MCF 10A (cell line): Measurements from ENCODE around the gene EMP3. TPM values are rescaled to one million over a fixed set of nuclear protein-coding genes. Genes with fewer than 3 reads are reported as not detected.

Source experiments
- BruUV-seq: library from RNA; stranded (reverse); fragments of 400-500 nt; replicated peaks from 2 replicates; lab custom pipeline; 2021; lab: Mats Ljungman, UMichigan
- CTCF ChIA-PET: fragments of 300-600 bp; sonication (Branson Sonifier 250); formaldehyde crosslinking; extraction: SDS; loops from one replicate; lab custom pipeline; 2021; ENCODE audit warnings: antibody characterized with exemption, inconsistent platforms; lab: Yijun Ruan, JAX
- POLR2A ChIA-PET: fragments of 300-600, 350-650 bp; sonication (Branson Sonifier 250); formaldehyde crosslinking; extraction: SDS; loops from one replicate; lab custom pipeline; 2020; ENCODE audit warnings: antibody characterized with exemption, inconsistent platforms; lab: Yijun Ruan, JAX
- DNase-seq: peaks from one replicate; pipeline ENCODE4 v3.0.0-alpha.2; 2018; ENCODE audit not compliant: unreplicated experiment
- H3K27ac Mint-ChIP-seq: one replicate; pipeline ENCODE4 v1.8.0; 2022; ENCODE audit warnings: mild to moderate bottlenecking, low read depth, mixed read lengths; ENCODE audit not compliant: unreplicated experiment
- H3K27me3 Mint-ChIP-seq: one replicate; pipeline ENCODE4 v1.8.0; 2022; ENCODE audit warnings: mixed read lengths; ENCODE audit not compliant: insufficient read depth, unreplicated experiment
- H3K36me3 Mint-ChIP-seq: one replicate; pipeline ENCODE4 v1.8.0; 2022; ENCODE audit warnings: mild to moderate bottlenecking, moderate library complexity, mixed read lengths; ENCODE audit not compliant: insufficient read depth, unreplicated experiment
- H3K4me1 Mint-ChIP-seq: one replicate; pipeline ENCODE4 v1.8.0; 2022; ENCODE audit warnings: mixed read lengths; ENCODE audit not compliant: insufficient read depth, unreplicated experiment
- H3K4me3 Mint-ChIP-seq: one replicate; pipeline ENCODE4 v1.8.0; 2022; ENCODE audit warnings: mild to moderate bottlenecking, moderate library complexity, mixed read lengths; ENCODE audit not compliant: unreplicated experiment
- H3K9me3 Mint-ChIP-seq: one replicate; pipeline ENCODE4 v1.8.0; 2022; ENCODE audit warnings: mixed read lengths; ENCODE audit not compliant: unreplicated experiment
- CTCF ChIP-seq: fragments of 200-600 bp; IDR thresholded peaks from one replicate; pipeline ENCODE4 v1.8.0; 2022; ENCODE audit warnings: antibody characterized with exemption, mild to moderate bottlenecking; ENCODE audit not compliant: unreplicated experiment
- intact Hi-C: fragments of 100-400 bp; cut with micrococcal nuclease; formaldehyde crosslinking; loops from 2 replicates; pipeline ENCODE4 v1.14.1; 2022
- total RNA-seq: library from RNA; stranded (reverse); gene quantifications from 2 replicates; pipeline ENCODE4 v1.2.3, GENCODE V29; 2022

The EMP3 gene
- total RNA-seq, 1 experiment from 2014 or later = 198 TPM

DNA sequence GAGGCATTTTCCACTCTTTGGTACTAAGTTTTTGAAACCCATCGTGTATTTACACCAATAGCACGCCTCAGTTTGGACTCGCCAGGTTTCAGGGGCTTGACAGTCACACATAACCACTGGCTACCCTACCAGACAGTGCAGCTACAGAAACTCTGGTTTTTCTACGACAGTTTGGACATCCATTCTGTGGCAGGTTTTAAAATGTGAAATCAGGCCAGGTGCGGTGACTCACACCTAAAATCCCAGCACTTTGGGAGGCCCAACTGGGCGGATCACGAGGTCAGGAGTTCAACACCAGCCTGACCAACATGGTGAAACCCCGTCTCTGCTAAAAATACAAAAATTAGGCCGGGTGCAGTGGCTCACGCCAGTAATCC is 52.8 kb downstream of the EMP3 start:
- H3K4me1 Mint-ChIP-seq = peaks cover 3% of the 10 kb centered on the region
- no peak for DNase-seq
- intact Hi-C loops = no loop called here
- POLR2A ChIA-PET = no interaction called here
- no peak for TF ChIP-seq CTCF
- peaks cover 22% of the 10 kb centered on the region for H3K36me3 Mint-ChIP-seq
- H3K27ac Mint-ChIP-seq = no peak overlapping the region
- no peaks in the 10 kb centered on the region for H3K9me3 Mint-ChIP-seq
- no peaks in the 10 kb centered on the region for H3K27me3 Mint-ChIP-seq
- CTCF ChIA-PET = interaction anchor here (0.7 kb wide), 1 partner anchor 13 kb away, joined by 4 read pairs; the partner anchor contains the start of gene KDELR1
- no peak overlapping the region for H3K4me3 Mint-ChIP-seq
- no TSS peak for BruUV-seq

DNA sequence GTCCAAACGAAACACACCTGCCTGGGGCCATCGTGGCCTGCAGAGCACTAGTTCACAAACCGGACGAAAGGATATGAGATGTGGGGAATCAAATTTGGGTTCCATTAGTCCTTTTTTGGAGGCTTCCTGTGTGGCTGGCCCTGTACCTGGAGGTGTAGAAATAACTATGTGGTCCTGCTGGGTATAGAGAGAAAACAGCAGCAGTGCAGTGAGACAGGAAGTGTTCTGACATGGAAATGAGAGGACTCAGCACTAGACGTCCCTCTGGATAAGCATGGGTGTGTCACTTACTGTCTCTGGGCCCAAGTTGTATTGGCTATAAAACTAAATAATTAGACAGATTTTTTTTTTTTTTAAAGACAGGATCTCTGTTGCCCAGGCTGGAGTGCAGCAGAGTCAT is 53.7 kb downstream of the EMP3 start:
- Mint-ChIP-seq H3K4me3 (no peak overlapping the region), H3K4me1 (no peaks in the 10 kb centered on the region), H3K27ac (no peak overlapping the region), H3K9me3 (no peaks in the 10 kb centered on the region), H3K36me3 (peaks cover 31% of the 10 kb centered on the region), H3K27me3 (no peaks in the 10 kb centered on the region)
- TF ChIP-seq CTCF = no peak
- intact Hi-C loops = no loop called here
- no TSS peak for BruUV-seq
- CTCF ChIA-PET = interaction anchor here (1.0 kb wide), 1 partner anchor 12 kb away, joined by 5 read pairs; the partner anchor contains the start of gene KDELR1
- no peak for DNase-seq
- POLR2A ChIA-PET = interaction anchor here (1.3 kb wide), 1 partner anchor 15 kb away, joined by 5 read pairs; the partner anchor contains the start of genes SYNGR4 and TMEM143

Other genes starting within 250 kb of the EMP3 start
- 1.1 and 1.4 TPM in 2 replicates for gene PLA2G4C, start 214.7 kb upstream of the EMP3 start, total RNA-seq
- 12.2 and 14.6 TPM in 2 replicates for gene LIG1, start 155.2 kb upstream of the EMP3 start, total RNA-seq
- gene ZSWIM9, start 154.9 kb upstream of the EMP3 start, total RNA-seq = 4.8 and 5.5 TPM in 2 replicates
- 16.0 and 24.0 TPM in 2 replicates for gene CARD8, start 69.6 kb upstream of the EMP3 start, total RNA-seq
- gene ZNF114, start 55.5 kb upstream of the EMP3 start, total RNA-seq = not detected in 2 replicates
- 6.0 and 7.6 TPM in 2 replicates for gene TMEM143, start 38.4 kb downstream of the EMP3 start, total RNA-seq
- gene SYNGR4, start 38.8 kb downstream of the EMP3 start, total RNA-seq = not detected in 2 replicates
- 113 and 134 TPM in 2 replicates for gene KDELR1, start 66.0 kb downstream of the EMP3 start, total RNA-seq
- 0.35 and 0.39 TPM in 2 replicates for gene GRIN2D, start 68.1 kb downstream of the EMP3 start, total RNA-seq
- 45.1 and 55.8 TPM in 2 replicates for gene GRWD1, start 120.4 kb downstream of the EMP3 start, total RNA-seq
- gene KCNJ14, start 130.0 kb downstream of the EMP3 start, total RNA-seq = 1.6 and 2.7 TPM in 2 replicates
- gene CYTH2, start 143.8 kb downstream of the EMP3 start, total RNA-seq = 70.3 and 72.2 TPM in 2 replicates
- gene LMTK3, start 186.3 kb downstream of the EMP3 start, total RNA-seq = 0.37 and 0.47 TPM in 2 replicates
- gene SULT2B1, start 226.6 kb downstream of the EMP3 start, total RNA-seq = not detected in 2 replicates